Measurements from ENCODE around the gene RNU5D-1. TPM values are rescaled to one million over a fixed set of nuclear protein-coding genes. Genes with fewer than 3 reads are reported as not detected.

RNU5D-1 gene
- total and polyA plus RNA-seq, 12 donors = not detected

DNA sequence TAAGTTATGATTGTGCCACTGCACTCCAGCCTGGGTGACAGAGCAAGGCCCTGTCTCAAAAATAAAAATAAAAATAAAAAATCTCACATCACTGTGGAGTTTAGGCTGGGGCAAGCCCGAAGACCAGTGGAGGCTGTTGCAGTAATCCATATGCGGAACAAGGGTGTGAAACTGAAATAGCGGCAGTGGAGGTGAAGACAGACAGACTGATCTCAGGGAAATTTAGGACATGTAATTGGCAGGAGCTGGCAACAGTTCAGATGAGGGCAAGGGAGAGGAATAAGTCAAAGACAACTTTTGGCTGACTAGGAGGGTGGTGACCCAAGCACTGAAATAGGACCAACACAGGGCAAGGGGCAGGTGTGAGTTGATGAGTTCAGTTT lies 48.1 kb downstream of the RNU5D-1 start:
- Histone ChIP-seq H3K27me3 (no peaks in the 10 kb centered on the region), H3K4me3 (no peak overlapping the region), H3K9me3 (no peaks in the 10 kb centered on the region), H3K36me3 (no peaks in the 10 kb centered on the region), H3K4me1 (peaks cover 0 to 21% (median 3%) of the 10 kb centered on the region in 9 donors), H3K27ac (no peak overlapping the region)
- TF ChIP-seq, protein P1, sequence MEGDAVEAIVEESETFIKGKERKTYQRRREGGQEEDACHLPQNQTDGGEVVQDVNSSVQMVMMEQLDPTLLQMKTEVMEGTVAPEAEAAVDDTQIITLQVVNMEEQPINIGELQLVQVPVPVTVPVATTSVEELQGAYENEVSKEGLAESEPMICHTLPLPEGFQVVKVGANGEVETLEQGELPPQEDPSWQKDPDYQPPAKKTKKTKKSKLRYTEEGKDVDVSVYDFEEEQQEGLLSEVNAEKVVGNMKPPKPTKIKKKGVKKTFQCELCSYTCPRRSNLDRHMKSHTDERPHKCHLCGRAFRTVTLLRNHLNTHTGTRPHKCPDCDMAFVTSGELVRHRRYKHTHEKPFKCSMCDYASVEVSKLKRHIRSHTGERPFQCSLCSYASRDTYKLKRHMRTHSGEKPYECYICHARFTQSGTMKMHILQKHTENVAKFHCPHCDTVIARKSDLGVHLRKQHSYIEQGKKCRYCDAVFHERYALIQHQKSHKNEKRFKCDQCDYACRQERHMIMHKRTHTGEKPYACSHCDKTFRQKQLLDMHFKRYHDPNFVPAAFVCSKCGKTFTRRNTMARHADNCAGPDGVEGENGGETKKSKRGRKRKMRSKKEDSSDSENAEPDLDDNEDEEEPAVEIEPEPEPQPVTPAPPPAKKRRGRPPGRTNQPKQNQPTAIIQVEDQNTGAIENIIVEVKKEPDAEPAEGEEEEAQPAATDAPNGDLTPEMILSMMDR (IDR thresholded peaks at IDR 0.05) = no peak
- ATAC-seq = no peak
- intact Hi-C loops (cut with DNase I) = no loop called here
- WGBS, 2 donors = 94 to 97% methylated on average over 3 of the region's 3 CpGs
- DNase-seq = no peak

- TF ChIP-seq, protein P1 (IDR thresholded peaks at IDR 0.05) = no peak
- intact Hi-C loops (cut with DNase I) = no loop called here
- Histone ChIP-seq H3K9me3 (no peaks in the 10 kb centered on the region), H3K27ac (no peak overlapping the region), H3K36me3 (no peaks in the 10 kb centered on the region), H3K4me1 (peaks cover 0 to 27% (median 3%) of the 10 kb centered on the region in 9 donors), H3K27me3 (no peaks in the 10 kb centered on the region), H3K4me3 (no peak overlapping the region)
- DNase-seq (no peak), ATAC-seq (no peak)
- 85 to 86% methylated on average over 14 of the region's 14 CpGs for WGBS, 2 donors
These were observed 48.8 kb downstream of the RNU5D-1 start for GRCh38 chr1:44681905-44682882.

Other genes with a start within 250 kb of the RNU5D-1 start
- gene TMEM53, start 56.7 kb downstream of the RNU5D-1 start, total RNA-seq = 10 to 100 TPM in 8 of 10 donors, 1 to 10 TPM in 2; 6.6 to 18.6 (median 12.2) TPM
- 10 to 100 TPM in 1 of 2 donors, 1 to 10 TPM in 1; 8.7 to 21.0 TPM for gene TMEM53, start 56.7 kb downstream of the RNU5D-1 start, polyA plus RNA-seq
- gene ARMH1, start 56.5 kb downstream of the RNU5D-1 start, total RNA-seq = 1 to 10 TPM in 3 of 10 donors, under 1 TPM in 2, not detected in 5; 0.62 to 3.3 (median 1.1) TPM
- 1 to 10 TPM; 1.6 to 2.5 TPM for gene ARMH1, start 56.5 kb downstream of the RNU5D-1 start, polyA plus RNA-seq
- gene KIF2C, start 8.7 kb upstream of the RNU5D-1 start, total RNA-seq = 1 to 10 TPM in 7 of 10 donors, under 1 TPM in 3; 0.73 to 3.7 (median 1.4) TPM
- gene KIF2C, start 8.7 kb upstream of the RNU5D-1 start, polyA plus RNA-seq = 1 to 10 TPM in 1 of 2 donors, under 1 TPM in 1; 0.22 to 1.0 TPM
- 1,000 to 10,000 TPM in 1 of 10 donors, 100 to 1,000 TPM in 9; 587 to 1,039 (median 681) TPM for gene RPS8, start 44.4 kb upstream of the RNU5D-1 start, total RNA-seq
- 1,000 to 10,000 TPM; 1,461 to 1,942 TPM for gene RPS8, start 44.4 kb upstream of the RNU5D-1 start, polyA plus RNA-seq
- under 1 TPM in 5 of 10 donors, not detected in 5; 0.11 to 0.31 (median 0.16) TPM for gene BEST4, start 57.0 kb upstream of the RNU5D-1 start, total RNA-seq
- under 1 TPM; 0.07 to 0.44 TPM for gene BEST4, start 57.0 kb upstream of the RNU5D-1 start, polyA plus RNA-seq
- gene PLK3, start 69.2 kb upstream of the RNU5D-1 start, total RNA-seq = 10 to 100 TPM in 1 of 10 donors, 1 to 10 TPM in 9; 2.9 to 10.3 (median 6.8) TPM
- 10 to 100 TPM in 1 of 2 donors, 1 to 10 TPM in 1; 8.7 to 12.7 TPM for gene PLK3, start 69.2 kb upstream of the RNU5D-1 start, polyA plus RNA-seq
- 1 to 10 TPM in 3 of 10 donors, under 1 TPM in 5, not detected in 2; 0.51 to 2.0 (median 0.71) TPM for gene DYNLT4, start 76.2 kb upstream of the RNU5D-1 start, total RNA-seq
- gene DYNLT4, start 76.2 kb upstream of the RNU5D-1 start, polyA plus RNA-seq = 1 to 10 TPM in 1 of 2 donors, under 1 TPM in 1; 0.59 to 1.8 TPM
- gene BTBD19, start 77.4 kb upstream of the RNU5D-1 start, total RNA-seq = 1 to 10 TPM; 1.8 to 4.1 (median 3.2) TPM
- 10 to 100 TPM in 1 of 2 donors, 1 to 10 TPM in 1; 2.2 to 12.5 TPM for gene BTBD19, start 77.4 kb upstream of the RNU5D-1 start, polyA plus RNA-seq
- 1 to 10 TPM in 1 of 10 donors, under 1 TPM in 9; 0.32 to 1.1 (median 0.44) TPM for gene PTCH2, start 112.1 kb upstream of the RNU5D-1 start, total RNA-seq
- gene PTCH2, start 112.1 kb upstream of the RNU5D-1 start, polyA plus RNA-seq = under 1 TPM; 0.25 to 0.80 TPM